Kidney (tissue), 14 donors: ENCODE results near the gene CCDC88C. TPM values are rescaled to one million over a fixed set of nuclear protein-coding genes. Genes with fewer than 3 reads are reported as not detected.

Experiments
- DNase-seq, 5 donors: peaks; one replicate each; pipeline ENCODE4 v3.0.0-alpha.2; 2013 to 2020
- FAIRE-seq: peaks from 2 replicates; lab custom pipeline; 2012; peaks lifted over from hg19 to GRCh38; lab: Jason Lieb, UNC
- H3K27ac ChIP-seq, 2 donors: one replicate each; pipeline ENCODE4 v1.7.0; 2013; ENCODE audit warnings: low read depth in 2 of 2, low read length in 2 of 2, inconsistent platforms in 1 of 2
- H3K27me3 ChIP-seq: one replicate; pipeline ENCODE4 v1.7.1; 2013; ENCODE audit warnings: low read length, inconsistent platforms; ENCODE audit not compliant: control insufficient read depth, insufficient read depth
- H3K36me3 ChIP-seq, 3 donors: one replicate each; pipeline versions ENCODE4 v1.7.0 to v1.7.1; 2013; ENCODE audit warnings: low read length in 3 of 3, control low read depth in 1 of 3, inconsistent platforms in 1 of 3; ENCODE audit not compliant: insufficient read depth in 3 of 3, control insufficient read depth in 2 of 3
- H3K4me1 ChIP-seq, 3 donors: one replicate each; pipeline versions ENCODE4 v1.7.0 to v1.7.1; 2013; ENCODE audit warnings: low read length in 3 of 3, inconsistent platforms in 1 of 3, low read depth in 1 of 3; ENCODE audit not compliant: control insufficient read depth in 2 of 3, insufficient read depth in 2 of 3
- H3K4me3 ChIP-seq, 3 donors: one replicate each; pipeline versions ENCODE4 v1.7.0 to v1.8.1; 2013; ENCODE audit warnings: low read length in 3 of 3, control low read depth in 1 of 3, inconsistent platforms in 1 of 3
- H3K9ac ChIP-seq, 3 donors: one replicate each; pipeline versions ENCODE4 v1.7.0 to v1.7.1; 2013; ENCODE audit warnings: low read length in 3 of 3, control low read depth in 1 of 3, inconsistent platforms in 1 of 3
- H3K9me3 ChIP-seq, 3 donors: one replicate each; pipeline versions ENCODE4 v1.7.0 to v1.7.1; 2013; ENCODE audit warnings: low read length in 3 of 3, control low read depth in 1 of 3, inconsistent platforms in 1 of 3; ENCODE audit not compliant: control insufficient read depth in 2 of 3, insufficient read depth in 1 of 3
- CTCF ChIP-seq: IDR thresholded peaks from 3 replicates; pipeline ENCODE4 v1.5.1; 2012; ENCODE audit warnings: mild to moderate bottlenecking, moderate library complexity, borderline replicate concordance; ENCODE audit not compliant: insufficient read depth; ENCODE audit errors: extremely low read depth
- intact Hi-C: fragments of 100-400 bp; cut with DNase I; formaldehyde crosslinking; loops from one replicate; pipeline ENCODE4 v1.11.1; 2022
- polyA plus RNA-seq: library from polyadenylated mRNA; stranded (reverse); fragments of 350-450 nt; fragmentation: Illumina TruSeq; extraction: RNeasy Lipid Tissue Mini Kit (QIAGEN cat#74804); gene quantifications from one replicate; pipeline ENCODE4 v1.2.3, GENCODE V29; 2014; ENCODE audit warnings: low read depth, low replicate concordance; ENCODE audit not compliant: insufficient read depth
- total RNA-seq: library from RNA; stranded (reverse); fragmentation: NEBNext Ultra II Directional; extraction: Animal tissue kit (Norgen Biotek cat#: 25700); gene quantifications from one replicate; pipeline ENCODE4 v1.2.1, GENCODE V29; 2021
- donor health status: control.
- donor health status: control.
- donor health status: control.
- donor health status: control.
- donor health status: control.
- donor health status: DM: yes; HTN: yes; CAD: no.
- donor health status: Normal renal cell carcinoma (clear cell type).

The CCDC88C gene
- total and polyA plus RNA-seq, 2 donors from 2014 or later, result 6.6 to 32.8 TPM

GRCh38 chr14:91341751-91342154 lies 75.9 kb downstream of the CCDC88C start:
- Histone ChIP-seq H3K27me3 (no peaks in the 10 kb centered on the region), H3K36me3 (peaks cover 0 to 9% (median 3%) of the 10 kb centered on the region in 3 donors), H3K4me1 (no peaks in the 10 kb centered on the region), H3K9me3 (no peaks in the 10 kb centered on the region), H3K27ac (no peak overlapping the region), H3K4me3 (no peak overlapping the region), H3K9ac (no peak overlapping the region)
- peak in 2 of 5 donors; percentile 47 to 55 for DNase-seq
- TF ChIP-seq CTCF, result no peak
- FAIRE-seq, result no peak
- intact Hi-C loops, result no loop called here

- FAIRE-seq, result no peak
Observed at GRCh38 chr14:91341334-91341733, 76.3 kb downstream of the CCDC88C start.

GRCh38 chr14:91339671-91340369 lies 77.8 kb downstream of the CCDC88C start:
- H3K4me1 ChIP-seq, result peaks cover 0 to 9% (median 3%) of the 10 kb centered on the region in 3 donors
- intact Hi-C loops, result no loop called here
- peaks cover 0 to 9% (median 3%) of the 10 kb centered on the region in 3 donors for H3K36me3 ChIP-seq
- H3K9ac ChIP-seq, result no peak overlapping the region
- no peak overlapping the region for H3K4me3 ChIP-seq
- DNase-seq, result peak in 2 of 5 donors; percentile 49 to 51
- no peaks in the 10 kb centered on the region for H3K27me3 ChIP-seq
- no peak for FAIRE-seq
- H3K27ac ChIP-seq, result no peak overlapping the region
- H3K9me3 ChIP-seq, result no peaks in the 10 kb centered on the region
- no peak for TF ChIP-seq CTCF

More at GRCh38 chr14:91341334-91341733, 76.3 kb downstream of the CCDC88C start:
- H3K4me1 ChIP-seq, result no peaks in the 10 kb centered on the region
- DNase-seq, result peak in 1 of 5 donors; percentile 11
- peaks cover 0 to 9% (median 3%) of the 10 kb centered on the region in 3 donors for H3K36me3 ChIP-seq
- H3K27ac ChIP-seq, result no peak overlapping the region
- no peaks in the 10 kb centered on the region for H3K9me3 ChIP-seq
- H3K4me3 ChIP-seq, result no peak overlapping the region
- no peaks in the 10 kb centered on the region for H3K27me3 ChIP-seq
- no peak overlapping the region for H3K9ac ChIP-seq
- intact Hi-C loops, result no loop called here
- TF ChIP-seq CTCF, result no peak
